Esophagus muscularis mucosa (tissue), 4 donors: Measurements from ENCODE around the gene MFGE8. TPM values are rescaled to one million over a fixed set of nuclear protein-coding genes. Genes with fewer than 3 reads are reported as not detected.
"Not testable (repeated sequence)": the region's sequence is repeated elsewhere in the genome, so short reads cannot be mapped to it uniquely, and the experiment has no call there.

Source experiments
- DNase-seq: peaks from one replicate; pipeline ENCODE4 v3.0.0-alpha.2; 2017; ENCODE audit errors: extremely low spot score
- H3K27ac ChIP-seq, 4 donors: fragments of 200-600 bp; sonication (generic); replicated peaks in 1 of 4; 1 replicate in 3 of 4; 2 replicates in 1 of 4; pipeline ENCODE4 v1.5.1; 2016 to 2019; ENCODE audit warnings: mild to moderate bottlenecking in 1 of 4
- H3K27me3 ChIP-seq, 4 donors: fragments of 200-600 bp; sonication (generic); one replicate each; pipeline versions ENCODE4 v1.5.1 to v1.6.0; 2016 to 2019
- H3K36me3 ChIP-seq, 4 donors: fragments of 200-600 bp; sonication (generic); one replicate each; pipeline ENCODE4 v1.5.1; 2016 to 2019
- H3K4me1 ChIP-seq, 4 donors: fragments of 200-600 bp; sonication (generic); one replicate each; pipeline ENCODE4 v1.5.1; 2016 to 2019
- H3K4me3 ChIP-seq, 4 donors: fragments of 200-600 bp; sonication (generic); 1 replicate in 2 of 4; 2 replicates in 2 of 4; pipeline ENCODE4 v1.5.1; 2016 to 2019; ENCODE audit warnings: mild to moderate bottlenecking in 4 of 4, moderate library complexity in 1 of 4
- H3K9me3 ChIP-seq, 4 donors: fragments of 200-600 bp; sonication (generic); 1 replicate in 3 of 4; 2 replicates in 1 of 4; pipeline ENCODE4 v1.5.1; 2016 to 2019
- EP300 ChIP-seq: sonication (generic); formaldehyde crosslinking; IDR thresholded peaks from one replicate; pipeline ENCODE4 v1.6.1; 2017; ENCODE audit warnings: antibody characterized with exemption
- POLR2A ChIP-seq: fragments of 450-650 bp; IDR thresholded peaks from one replicate; pipeline ENCODE4 v1.6.1; 2017; ENCODE audit warnings: antibody characterized with exemption, moderate library complexity, mild to moderate bottlenecking, low read depth
- POLR2AphosphoS5 ChIP-seq, 2 donors: sonication (generic); formaldehyde crosslinking; IDR thresholded peaks; one replicate each; pipeline ENCODE4 v1.6.1; 2017; ENCODE audit warnings: antibody characterized with exemption in 2 of 2
- WGBS: methylation state at CpG from one replicate; pipeline ENCODE4 v1.1.5; 2018; 5-methylcytosine and 5-hydroxymethylcytosine counted together
- intact Hi-C: fragments of 100-400 bp; cut with DNase I; formaldehyde crosslinking; loops from one replicate; pipeline ENCODE4 v1.15.1; 2023
- total RNA-seq, 4 donors: library from RNA; depleted of rRNA; stranded (reverse); fragments of >200 nt; gene quantifications; one replicate each; pipeline versions ENCODE4 v1.1.0 to v1.2.1, GENCODE V29; 2016
- TF ChIP-seq, protein P1 (sequence below), 3 experiments: fragments of 200-600 bp in 2 of 3; fragments of 450-650 bp in 1 of 3; sonication (generic) in 2 of 3; IDR thresholded peaks; one replicate each; pipeline ENCODE4 v1.5.1; 2017 to 2019; ENCODE audit warnings: antibody characterized with exemption in 3 of 3, mild to moderate bottlenecking in 2 of 3, moderate library complexity in 1 of 3

MFGE8 gene
- total RNA-seq, 4 donors from 2014 or later, result 355 to 614 (median 564) TPM

DNA sequence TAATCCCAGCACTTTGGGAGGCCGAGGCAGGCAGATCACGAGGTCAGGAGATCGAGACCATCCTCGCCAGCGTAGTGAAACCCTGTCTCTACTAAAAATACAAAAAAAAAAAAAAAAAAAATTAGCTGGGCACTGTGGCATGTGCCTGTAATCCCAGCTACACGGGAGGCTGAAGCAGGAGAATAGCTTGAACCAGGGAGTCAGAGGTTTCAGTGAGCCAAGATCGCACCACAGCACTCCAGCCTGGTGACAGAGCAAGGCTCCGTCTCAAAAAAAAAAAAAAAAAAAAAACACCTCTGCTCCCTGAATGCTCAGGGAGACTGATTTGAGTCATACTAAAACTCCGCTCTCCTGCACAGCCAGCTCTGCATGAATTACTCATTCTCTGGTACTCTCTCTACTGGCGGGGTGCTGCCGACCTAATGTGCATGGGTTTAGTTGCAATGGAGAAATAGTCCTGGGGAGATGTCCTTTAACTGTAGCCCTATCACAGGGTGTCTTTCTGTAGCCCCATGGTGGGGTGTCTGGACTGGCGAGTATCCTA lies 7.8 kb upstream of the MFGE8 start:
- H3K27ac ChIP-seq, intact Hi-C loops, H3K4me3 ChIP-seq, H3K9me3 ChIP-seq, H3K36me3 ChIP-seq, DNase-seq, H3K27me3 ChIP-seq: not testable (repeated sequence)
- 90% methylated on average over 12 of the region's 12 CpGs for WGBS
- peaks cover 9 to 23% (median 12%) of the 10 kb centered on the region in 4 donors for H3K4me1 ChIP-seq

DNA sequence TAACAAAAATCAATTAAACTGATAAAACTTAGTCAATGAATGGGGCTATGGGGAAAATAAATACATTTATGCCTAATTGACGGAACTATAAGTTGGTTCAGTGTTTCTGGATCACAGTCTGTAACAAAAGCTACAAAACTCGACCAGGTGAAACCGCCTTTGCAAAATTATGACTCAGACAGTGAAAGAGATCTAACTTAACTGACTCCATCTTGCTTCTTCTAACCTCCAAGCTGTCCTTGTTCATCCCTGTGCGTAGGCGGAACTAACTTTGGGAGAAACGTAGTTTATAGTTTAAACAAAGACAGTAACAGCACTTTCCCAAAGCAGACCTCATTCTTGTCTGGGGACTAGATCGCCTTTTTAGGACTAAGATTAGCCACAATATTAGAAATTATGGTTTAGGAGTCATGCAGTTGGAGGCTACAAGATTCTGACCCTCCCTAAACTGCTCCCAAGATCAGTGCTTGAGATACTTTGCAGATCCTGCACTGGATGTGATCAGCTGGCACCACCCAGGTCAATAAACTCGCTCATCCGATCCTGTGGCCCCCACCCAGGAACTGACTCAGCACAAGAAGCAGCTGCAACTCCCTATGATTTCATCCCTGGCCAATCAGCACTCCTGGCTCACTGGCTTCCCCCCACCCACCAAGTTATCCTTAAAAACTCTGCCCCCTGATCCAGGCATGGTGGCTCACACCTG lies 7.2 kb upstream of the MFGE8 start:
- Histone ChIP-seq H3K4me1 (peaks cover 9 to 29% (median 12%) of the 10 kb centered on the region in 4 donors), H3K36me3 (no peaks in the 10 kb centered on the region), H3K4me3 (no peak overlapping the region), H3K27ac (no peak overlapping the region), H3K27me3 (no peaks in the 10 kb centered on the region), H3K9me3 (no peaks in the 10 kb centered on the region)
- intact Hi-C loops, result no loop called here
- WGBS, result 88% methylated on average over 7 of the region's 9 CpGs
- no peak for TF ChIP-seq POLR2AphosphoS5 (IDR thresholded peaks at IDR 0.05)
- no peak for TF ChIP-seq POLR2A
- TF ChIP-seq EP300, result no peak
- TF ChIP-seq, protein P1, sequence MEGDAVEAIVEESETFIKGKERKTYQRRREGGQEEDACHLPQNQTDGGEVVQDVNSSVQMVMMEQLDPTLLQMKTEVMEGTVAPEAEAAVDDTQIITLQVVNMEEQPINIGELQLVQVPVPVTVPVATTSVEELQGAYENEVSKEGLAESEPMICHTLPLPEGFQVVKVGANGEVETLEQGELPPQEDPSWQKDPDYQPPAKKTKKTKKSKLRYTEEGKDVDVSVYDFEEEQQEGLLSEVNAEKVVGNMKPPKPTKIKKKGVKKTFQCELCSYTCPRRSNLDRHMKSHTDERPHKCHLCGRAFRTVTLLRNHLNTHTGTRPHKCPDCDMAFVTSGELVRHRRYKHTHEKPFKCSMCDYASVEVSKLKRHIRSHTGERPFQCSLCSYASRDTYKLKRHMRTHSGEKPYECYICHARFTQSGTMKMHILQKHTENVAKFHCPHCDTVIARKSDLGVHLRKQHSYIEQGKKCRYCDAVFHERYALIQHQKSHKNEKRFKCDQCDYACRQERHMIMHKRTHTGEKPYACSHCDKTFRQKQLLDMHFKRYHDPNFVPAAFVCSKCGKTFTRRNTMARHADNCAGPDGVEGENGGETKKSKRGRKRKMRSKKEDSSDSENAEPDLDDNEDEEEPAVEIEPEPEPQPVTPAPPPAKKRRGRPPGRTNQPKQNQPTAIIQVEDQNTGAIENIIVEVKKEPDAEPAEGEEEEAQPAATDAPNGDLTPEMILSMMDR (IDR thresholded peaks at IDR 0.05), result no peak
- no peak for DNase-seq

DNA sequence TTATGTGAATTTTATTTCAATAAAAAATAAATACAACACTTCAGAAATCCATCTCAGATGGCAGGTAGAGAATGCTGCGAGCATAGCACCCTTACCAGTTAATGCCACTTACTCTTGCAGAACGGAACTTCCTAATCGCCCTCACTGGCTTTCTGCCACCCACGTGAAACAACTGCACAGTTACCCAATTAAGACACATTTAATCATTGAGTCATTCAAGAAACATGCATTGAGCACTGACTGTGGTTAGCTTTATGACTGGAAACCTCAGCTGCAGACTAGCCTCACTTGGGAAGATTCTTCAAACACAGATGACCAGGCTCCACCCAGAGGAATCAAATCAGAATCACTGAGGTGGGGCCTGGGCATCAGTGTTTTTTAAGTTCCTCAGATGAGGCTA lies 5.6 kb upstream of the MFGE8 start:
- no peaks in the 10 kb centered on the region for H3K27me3 ChIP-seq
- H3K4me3 ChIP-seq, result no peak overlapping the region
- DNase-seq, result no peak
- H3K9me3 ChIP-seq, result no peaks in the 10 kb centered on the region
- peak overlapping the region in 1 of 4 donors; percentile 12 for H3K27ac ChIP-seq
- WGBS, result 32% methylated on average over 4 of the region's 4 CpGs
- intact Hi-C loops, result no loop called here
- peaks cover 14 to 43% (median 19%) of the 10 kb centered on the region in 4 donors for H3K4me1 ChIP-seq
- no peaks in the 10 kb centered on the region for H3K36me3 ChIP-seq
- TF ChIP-seq POLR2AphosphoS5 (IDR thresholded peaks at IDR 0.05), result peak; percentile 48 to 82
- TF ChIP-seq, protein P1 (IDR thresholded peaks at IDR 0.05), result no peak
- TF ChIP-seq EP300, result no peak
- TF ChIP-seq POLR2A, result no peak

DNA sequence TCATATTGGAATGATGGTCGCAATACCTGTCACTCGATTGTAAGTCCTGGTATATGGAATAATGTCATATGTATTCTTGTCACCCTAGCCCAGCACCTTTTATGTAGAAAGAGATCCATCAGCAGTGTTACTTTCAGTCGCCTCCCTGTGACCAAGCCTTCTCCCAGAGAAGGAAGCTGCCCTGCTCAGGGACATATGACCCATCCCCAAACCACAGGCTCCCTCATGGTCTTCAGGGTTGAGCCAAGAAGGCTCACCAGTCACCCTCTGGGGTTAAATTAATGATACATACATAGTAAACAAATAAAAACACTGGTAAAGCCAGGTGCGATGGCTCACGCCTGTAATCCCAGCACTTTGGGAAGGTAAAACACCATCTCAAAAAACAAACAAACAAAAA lies 4.6 kb upstream of the MFGE8 start:
- TF ChIP-seq POLR2A, result no peak
- TF ChIP-seq EP300, result no peak
- TF ChIP-seq, protein P1 (IDR thresholded peaks at IDR 0.05), result no peak
- no peak for TF ChIP-seq POLR2AphosphoS5 (IDR thresholded peaks at IDR 0.05)
- no peak for DNase-seq
- Histone ChIP-seq H3K27me3 (no peaks in the 10 kb centered on the region), H3K36me3 (no peaks in the 10 kb centered on the region), H3K9me3 (no peaks in the 10 kb centered on the region), H3K4me1 (peaks cover 18 to 49% (median 23%) of the 10 kb centered on the region in 4 donors), H3K27ac (no peak overlapping the region), H3K4me3 (no peak overlapping the region)
- WGBS, result 91% methylated on average over 5 of the region's 5 CpGs
- intact Hi-C loops, result no loop called here

DNA sequence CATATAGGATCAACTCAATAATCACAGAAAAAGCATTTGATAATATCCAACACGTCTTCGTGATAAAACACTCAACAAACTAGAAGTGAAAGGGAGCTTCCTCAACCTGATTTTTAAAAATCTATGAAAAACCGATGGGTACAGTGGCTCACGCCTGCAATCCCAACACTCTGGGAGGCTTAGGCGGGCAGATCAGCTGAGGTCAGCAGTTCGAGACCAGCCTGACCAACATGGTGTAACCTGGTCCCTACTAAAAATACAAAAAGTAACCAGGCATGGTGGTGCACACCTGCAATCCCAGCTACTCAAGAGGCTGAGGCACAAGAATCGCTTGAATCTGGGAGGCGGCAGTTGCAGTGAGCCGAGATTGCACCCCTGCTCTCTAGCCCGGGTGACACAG lies 2.2 kb upstream of the MFGE8 start:
- TF ChIP-seq POLR2AphosphoS5 (IDR thresholded peaks at IDR 0.05) (no peak), EP300 (no peak), POLR2A (no peak)
- TF ChIP-seq, protein P1 (IDR thresholded peaks at IDR 0.05), result no peak
- no peak for DNase-seq
- Histone ChIP-seq H3K9me3 (no peaks in the 10 kb centered on the region), H3K27ac (no peak overlapping the region), H3K36me3 (peaks cover 0 to 10% (median 2%) of the 10 kb centered on the region in 4 donors), H3K27me3 (no peaks in the 10 kb centered on the region), H3K4me1 (peaks cover 31 to 70% (median 45%) of the 10 kb centered on the region in 4 donors), H3K4me3 (no peak overlapping the region)
- 96% methylated on average over 10 of the region's 10 CpGs for WGBS
- intact Hi-C loops, result no loop called here
